ENCODE data around the gene RIMKLB.

The RIMKLB gene, protein sequence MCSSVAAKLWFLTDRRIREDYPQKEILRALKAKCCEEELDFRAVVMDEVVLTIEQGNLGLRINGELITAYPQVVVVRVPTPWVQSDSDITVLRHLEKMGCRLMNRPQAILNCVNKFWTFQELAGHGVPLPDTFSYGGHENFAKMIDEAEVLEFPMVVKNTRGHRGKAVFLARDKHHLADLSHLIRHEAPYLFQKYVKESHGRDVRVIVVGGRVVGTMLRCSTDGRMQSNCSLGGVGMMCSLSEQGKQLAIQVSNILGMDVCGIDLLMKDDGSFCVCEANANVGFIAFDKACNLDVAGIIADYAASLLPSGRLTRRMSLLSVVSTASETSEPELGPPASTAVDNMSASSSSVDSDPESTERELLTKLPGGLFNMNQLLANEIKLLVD

DNA sequence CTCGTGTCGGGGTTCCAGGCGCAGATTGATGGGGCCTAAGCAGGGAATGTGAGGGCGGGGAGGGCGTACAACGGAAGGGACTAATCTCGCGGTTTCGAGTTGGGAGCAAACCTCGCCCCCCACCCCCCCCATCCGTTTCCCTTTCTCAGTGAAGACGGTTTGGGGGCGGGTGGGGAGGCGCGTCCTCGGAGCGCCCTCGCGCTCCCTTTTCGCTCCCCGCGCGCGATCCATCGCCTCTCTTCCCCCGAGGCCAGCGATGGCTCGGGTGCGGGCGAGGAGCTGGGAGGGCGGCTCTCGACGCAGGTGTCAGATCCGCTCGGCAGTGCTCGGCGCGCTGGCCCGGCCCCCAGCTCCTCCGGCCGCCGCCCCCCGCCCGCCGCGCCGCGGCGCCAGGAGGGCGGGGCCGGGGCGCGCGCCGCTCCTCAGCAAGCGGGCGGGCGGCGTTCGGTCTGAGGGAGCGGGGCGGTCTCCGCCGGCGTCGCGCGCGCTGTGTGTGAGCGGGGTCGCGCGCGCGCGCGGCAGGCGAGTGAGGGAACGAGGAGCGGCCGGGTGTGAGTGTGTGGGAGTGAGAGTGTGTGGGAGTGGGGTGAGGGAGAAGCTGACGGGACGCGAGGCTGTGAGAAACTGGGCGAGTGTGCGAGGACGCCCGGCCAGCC lies at the start of gene RIMKLB:
RIMKLB (plus strand) TSS at position 516 of the 656 bp plus-strand sequence. CDS start 15,876 bp downstream, outside the sequence.
- peak; percentile 53 for DNase-seq

DNA sequence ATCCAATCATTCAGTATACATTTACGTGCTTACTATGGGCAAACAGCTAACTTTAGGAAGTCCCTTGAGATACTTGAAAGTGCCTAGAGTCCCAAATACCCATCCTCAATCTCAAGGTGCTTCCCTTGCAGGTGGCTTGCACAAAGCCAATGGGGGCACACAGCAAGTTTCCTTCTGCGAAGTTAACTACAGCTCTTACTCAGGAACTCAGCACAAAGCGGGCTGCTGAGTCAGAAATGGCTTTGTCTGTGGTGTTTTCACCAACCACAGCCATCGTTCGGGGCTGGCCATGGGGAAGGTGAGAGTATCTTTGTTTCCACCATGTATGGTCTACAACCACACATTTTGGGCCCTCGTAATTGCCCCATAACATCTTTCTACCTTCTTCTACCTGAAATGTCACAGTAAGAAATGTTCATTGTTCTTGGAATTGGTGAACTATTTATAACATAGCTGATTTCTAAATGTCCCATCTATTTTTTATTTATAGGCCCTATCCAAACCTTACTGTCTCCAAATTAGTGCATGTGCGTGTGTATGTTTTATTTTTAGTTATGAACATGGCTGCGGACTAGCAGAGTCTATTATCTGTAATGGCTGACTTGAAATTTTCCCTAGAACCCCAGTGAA lies 49.1 kb upstream of the RIMKLB start:
- DNase-seq, result peak; percentile 6

DNA sequence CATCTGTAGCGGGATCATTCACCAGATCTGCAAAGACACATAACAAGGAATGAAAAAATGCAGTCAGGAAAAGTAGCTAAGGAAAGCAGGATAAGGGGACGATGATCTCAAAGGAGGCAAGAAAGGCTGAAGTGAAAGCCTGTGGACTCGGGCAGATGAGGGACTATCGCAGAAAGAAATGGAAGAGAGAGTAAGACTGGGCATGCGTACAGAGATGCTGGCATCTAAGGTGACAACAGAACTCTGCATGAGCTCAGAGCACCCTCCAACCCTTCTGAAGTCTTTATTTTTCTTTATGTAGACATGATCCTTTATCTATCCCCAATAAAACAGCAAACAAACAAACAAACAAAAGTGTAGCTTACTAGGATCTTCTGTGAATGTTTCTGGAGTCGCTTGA lies 42.4 kb upstream of the RIMKLB start:
- no peak for DNase-seq

DNA sequence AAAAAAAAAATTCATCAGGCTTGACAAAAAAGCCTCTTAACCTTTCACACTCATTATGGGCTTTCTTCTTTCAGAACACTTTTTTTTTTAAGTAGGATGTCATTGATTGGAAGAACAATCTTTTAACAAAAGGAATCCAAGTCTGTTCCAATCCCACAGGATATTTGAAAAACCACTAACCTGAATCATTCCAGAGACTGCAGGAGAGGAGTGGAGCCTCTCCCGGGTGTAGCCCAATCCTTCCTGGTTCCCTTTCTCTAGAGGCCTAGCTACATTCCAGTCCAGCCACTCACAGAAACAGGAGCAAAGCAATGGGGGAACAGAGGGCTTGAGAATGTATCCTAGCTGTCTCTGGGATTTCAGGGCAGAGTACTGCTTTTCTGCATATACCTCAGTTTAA lies 39.4 kb upstream of the RIMKLB start:
- no peak for DNase-seq

DNA sequence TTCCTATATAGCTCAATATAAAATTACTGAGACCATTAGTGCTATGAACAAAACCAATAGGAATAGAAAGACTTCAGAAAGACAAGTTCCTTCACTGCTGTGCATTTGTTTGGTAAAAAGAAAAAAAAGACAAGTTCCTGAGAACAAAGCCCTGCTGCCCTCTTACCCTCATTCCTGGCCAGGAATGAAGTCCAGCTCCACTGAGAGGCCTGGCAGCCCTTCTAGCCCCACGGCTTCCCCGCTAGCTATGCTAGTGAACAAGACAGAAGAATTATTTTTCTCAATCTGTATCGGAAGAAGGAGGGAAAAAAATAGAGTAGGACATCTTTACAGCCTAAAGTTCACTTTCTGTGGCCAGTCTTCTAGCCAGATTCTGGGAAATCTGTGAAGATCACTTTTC lies 36.8 kb upstream of the RIMKLB start:
- DNase-seq, result no peak

DNA sequence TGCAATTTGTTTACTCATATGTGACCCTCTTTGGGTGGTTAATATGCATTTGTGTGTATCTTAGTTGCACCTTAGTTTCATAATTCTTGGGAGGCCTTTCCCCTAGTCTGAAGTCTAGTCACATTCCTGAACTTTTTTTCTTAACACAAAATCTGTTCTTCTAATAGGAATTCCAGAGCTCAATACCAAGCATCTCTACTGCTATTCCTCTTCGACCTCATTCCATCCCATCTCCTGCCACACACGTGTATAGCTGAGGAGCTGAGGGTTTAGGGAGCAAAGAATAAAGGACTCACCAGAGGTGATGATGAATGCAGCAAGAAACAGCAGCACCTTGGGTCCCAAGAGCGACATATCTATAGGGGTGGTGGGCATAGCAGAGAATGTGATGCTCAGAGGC lies 36.0 kb upstream of the RIMKLB start:
- no peak for DNase-seq

DNA sequence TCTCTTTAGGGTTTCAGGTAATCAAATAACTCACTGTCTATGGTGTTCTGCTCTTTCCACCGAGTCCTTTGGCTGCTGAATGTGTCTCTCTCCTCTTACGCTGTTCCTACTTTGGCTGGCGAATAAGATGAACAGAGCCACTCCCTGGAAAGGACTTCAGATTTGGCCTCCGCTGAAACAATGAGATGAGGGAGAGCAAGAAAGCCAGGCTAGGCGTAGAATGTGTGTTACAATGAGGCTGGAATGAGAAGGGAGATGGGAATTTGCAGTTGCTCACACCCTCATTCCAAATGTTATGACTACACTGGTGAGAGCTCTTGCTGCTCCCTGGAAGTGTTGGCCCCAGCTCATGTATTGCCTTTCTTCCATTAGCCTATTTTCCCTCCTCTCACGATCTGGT lies 35.2 kb upstream of the RIMKLB start, which contains the start of gene MFAP5:
MFAP5 (minus strand) TSS at position 234 of the 400 bp plus-strand sequence. CDS start 722 bp downstream, outside the sequence.
- no peak for DNase-seq

DNA sequence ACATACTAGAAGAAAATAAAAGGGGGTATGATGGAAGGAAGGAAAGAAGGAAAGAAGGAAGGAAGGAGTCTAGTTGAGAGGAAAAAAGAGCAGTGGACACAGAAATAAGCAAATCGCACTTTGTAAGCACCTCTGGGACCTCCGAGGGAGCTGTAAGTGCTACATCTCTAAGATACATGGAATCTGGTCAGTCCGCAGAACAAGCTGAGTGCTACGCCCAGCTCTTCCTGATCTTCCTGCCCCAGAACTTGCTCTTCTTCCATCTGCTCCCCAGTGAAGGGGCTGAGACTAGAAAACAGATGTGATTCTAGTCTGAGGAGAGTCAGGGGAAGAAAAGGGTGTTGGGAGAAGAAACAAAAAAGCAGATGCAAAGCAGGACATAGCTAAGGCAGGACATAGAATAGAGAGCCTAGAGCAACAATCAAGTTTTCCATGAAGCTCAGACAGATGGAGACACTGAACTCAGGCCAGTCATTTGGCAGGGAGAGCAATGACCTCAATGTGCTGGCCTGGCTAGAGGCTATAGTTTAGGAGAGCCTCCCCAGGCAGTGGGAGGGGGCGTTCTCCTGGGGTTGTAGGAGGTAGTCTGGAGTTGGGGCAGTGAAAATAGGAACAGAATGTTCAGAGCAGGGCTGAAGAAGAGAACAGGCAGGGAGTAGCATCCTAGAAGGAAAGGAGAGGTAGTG lies 33.4 kb upstream of the RIMKLB start:
- DNase-seq, result no peak

DNA sequence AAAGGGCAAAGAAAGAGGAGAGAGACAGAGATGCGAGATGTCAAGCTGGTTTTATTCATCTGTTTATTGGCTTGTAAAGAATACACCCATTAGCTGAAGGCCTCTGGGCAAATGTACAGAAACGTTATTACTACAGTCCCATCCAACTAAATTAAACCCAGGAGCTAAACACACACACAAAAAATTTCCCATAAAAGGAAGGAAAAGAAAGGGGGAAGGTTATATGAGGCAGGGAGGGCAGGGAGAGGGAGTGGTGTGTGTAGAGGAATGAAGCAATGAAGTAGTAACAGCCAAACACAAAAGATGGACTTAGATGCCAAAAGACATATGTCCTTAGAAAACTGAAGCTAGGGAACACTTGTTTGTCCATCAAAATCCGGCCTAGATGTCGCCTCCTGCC lies 32.0 kb upstream of the RIMKLB start:
- DNase-seq, result no peak

DNA sequence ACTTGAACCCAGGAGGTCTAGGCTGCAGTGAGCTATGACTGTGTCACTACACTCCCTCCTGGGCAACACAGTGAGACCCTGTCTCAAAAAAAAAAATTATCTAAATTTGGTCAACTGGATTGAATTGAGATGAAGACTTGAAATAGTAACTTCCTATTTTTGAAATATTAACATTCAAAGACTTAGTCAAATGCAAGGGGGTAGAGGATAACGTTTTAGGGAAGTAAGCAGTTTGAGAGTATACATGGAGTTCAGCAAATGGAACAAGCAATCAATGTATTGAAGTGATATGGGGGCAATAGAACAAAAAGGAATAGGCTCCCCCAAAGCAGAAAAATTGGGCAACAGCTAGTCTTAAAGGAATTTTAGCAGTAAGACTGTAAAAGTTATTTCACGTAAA lies 30.5 kb upstream of the RIMKLB start:
- DNase-seq, result peak; percentile 77

DNA sequence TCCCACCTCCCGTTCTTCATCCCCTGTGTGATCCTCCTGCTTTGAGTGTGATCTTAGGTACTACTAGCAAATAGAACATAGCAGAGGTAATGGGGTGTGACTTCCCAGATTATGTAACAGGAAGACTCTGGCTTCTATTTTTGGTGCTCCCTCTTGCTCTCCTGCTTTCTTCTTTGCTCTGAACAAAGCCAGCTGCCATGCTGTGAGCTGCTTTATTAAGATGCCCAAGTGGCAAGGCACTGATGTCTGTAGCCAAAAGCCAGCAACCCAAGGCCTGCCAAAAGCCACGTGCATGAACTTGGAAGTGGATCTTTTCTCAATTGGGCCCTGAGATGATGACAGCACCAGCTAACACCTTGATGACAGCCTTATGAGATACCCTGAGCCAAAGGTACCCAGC lies 29.4 kb upstream of the RIMKLB start:
- no peak for DNase-seq

DNA sequence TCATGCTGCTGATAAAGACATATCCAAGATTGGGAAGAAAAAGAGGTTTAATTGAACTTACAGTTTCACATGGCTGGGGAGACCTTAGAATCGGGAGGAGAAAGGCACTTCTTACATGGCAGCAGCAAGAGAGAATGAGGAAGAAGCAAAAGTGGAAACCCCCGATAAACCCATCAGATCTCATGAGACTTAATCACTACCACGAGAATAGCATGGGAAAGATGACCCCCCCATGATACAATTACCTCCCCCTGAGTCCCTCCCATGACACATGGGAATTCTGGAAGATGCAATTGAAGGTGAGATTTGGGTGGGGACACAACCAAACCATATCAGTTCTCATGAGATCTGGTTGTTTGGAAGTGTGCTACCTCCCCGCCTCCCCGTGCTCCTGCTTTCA lies 25.4 kb upstream of the RIMKLB start:
- no peak for DNase-seq

DNA sequence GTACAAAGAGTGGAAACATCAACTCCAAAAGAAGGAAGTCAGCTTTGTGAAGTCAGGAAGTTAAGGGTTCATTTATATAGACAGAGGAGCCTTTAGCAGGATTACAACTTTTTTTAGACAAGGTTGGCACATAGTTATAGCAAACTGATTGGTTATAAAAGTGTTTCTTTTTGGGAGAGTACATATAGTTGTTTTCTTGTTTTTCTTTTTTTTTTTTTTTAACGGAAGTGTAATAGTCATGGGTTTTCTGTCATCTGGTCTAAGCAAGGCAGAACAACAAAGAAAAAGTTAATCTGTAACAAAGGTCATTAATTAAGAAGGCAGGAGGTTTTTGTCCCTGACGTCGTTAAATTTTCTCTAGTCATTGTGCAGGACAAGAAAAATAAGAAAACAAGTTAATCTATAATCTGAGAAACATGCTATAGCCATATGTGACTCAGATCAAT lies 22.2 kb upstream of the RIMKLB start:
- peak; percentile 50 for DNase-seq

DNA sequence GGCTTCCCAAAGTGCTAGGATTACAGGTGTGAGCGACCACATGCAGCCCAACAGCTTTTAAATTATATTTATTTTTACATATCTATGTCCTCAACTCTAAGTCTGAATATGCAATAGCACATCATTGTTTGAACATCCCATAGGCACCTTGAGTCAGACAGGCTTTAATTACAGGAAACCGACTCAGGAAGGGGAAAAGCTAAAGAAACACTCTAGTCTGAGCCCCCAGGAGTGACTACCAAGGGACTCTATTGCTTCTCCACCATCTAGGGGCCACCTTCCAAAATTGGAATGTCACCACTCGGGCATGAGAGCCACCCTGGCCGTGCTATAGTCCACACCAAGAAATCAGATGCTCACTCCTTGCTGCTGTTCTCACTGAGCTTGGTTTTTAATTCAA lies 21.1 kb upstream of the RIMKLB start:
- DNase-seq, result no peak

DNA sequence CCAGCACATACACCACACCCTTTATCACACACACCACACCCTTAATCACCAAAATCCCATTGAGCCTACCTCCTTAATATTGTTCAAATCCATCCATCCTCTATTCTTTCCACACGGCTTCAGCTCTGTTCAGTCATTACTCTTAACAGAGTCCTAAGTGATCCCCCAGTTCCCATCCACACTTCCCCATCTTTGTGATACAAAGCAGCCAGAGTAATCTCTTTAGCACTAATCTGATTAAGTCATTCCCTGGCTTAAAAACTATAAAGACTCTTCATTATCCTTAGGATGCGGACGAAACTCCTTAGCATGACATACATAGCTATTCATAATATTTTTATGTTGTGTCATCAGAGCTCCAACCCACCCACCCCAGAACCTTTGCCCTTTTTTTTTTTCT lies 20.4 kb upstream of the RIMKLB start:
- DNase-seq, result no peak

DNA sequence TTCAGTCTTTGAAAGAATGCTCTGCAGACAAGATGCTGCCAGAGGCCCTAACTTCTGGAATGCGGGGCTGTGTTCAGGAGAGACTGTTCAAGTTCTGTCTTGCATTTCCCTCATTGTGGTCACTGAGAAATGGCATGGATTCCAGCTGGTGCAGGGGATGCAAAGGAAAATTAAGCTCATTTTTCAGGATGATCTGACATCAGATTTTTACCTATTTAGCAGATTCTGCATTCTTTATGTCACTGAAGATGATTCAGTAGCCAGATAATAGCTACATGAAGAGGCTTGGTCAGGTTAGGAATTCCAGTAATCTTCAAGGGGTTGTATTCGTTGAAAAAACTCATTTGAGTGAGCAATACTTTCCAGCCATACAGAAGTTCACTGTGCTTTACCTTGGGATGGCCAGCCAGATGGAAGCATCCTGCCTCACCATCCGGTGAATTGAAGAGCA lies 19.1 kb upstream of the RIMKLB start:
- no peak for DNase-seq

DNA sequence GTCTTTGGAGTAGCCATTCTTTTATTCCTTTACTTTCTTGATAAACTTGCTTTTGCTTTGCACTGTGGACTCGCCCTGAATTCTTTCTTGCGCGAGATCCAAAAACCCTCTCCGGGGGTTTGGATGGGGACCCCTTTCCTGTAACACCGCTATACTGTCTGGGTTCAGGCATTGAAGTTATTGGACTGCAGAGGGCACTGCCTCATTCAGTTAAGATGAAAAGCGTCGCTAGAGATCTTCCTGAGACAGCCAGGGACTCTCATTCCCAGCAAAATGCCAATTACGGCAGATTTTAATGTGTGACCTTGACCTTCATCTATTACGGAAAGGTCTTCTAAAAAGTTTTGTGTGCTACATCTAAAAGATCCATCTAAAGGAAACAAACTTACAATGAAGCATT lies 17.3 kb upstream of the RIMKLB start:
- DNase-seq, result no peak

DNA sequence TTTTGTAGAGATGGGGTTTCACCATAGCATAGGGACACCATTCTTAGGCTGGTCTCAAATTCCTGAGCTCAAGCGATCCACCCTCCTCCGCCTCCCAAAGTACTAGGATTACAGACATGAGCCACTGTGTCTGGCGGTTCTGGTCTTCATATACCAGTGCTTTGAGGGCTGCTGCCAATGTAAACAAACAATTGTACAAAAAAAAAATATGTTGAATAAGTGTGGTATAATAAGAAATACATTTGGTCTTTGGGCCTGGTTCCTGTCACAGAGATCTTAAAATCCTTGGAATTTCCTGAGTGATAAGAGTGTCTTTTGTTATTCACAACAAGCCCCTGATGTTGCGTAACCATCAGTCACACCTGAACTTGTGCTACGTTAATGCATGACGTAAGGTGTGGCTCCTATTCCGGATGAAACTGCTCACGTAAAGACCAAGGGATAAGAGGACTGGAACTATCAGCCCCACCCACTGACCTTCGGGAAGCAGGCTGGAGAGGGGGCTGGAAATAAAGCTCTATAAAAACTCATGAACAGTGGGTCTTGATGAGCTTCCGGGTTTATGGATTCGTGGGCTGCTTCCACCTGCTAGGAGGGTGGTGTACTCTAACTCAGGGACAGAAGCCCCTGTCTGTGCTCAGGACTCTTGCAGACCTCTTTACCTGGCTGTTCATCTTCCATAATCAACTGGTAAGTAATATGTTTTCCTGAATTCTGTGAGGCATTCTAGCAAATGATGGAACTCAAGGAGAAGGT lies 16.5 kb upstream of the RIMKLB start:
- DNase-seq, result no peak

DNA sequence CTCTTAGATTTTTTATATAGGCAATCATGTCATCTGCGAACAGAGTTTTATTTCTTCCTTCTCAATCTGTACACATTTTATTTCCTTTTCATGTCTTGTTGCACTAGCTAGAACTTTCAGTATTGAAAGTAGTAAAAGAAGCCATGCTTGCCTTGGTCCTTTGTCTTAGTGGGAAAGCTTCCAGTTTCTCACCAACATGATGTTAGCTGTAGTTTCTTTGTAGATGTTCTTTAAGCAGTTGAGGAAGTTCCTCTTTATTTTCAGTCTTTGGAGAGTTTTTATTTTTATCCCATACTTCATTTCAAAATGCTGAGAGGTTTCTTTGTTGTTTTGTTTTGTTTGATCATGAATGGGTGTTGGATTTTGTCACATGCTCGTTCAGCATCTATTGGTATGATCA lies 12.7 kb upstream of the RIMKLB start:
- DNase-seq, result peak; percentile 32

DNA sequence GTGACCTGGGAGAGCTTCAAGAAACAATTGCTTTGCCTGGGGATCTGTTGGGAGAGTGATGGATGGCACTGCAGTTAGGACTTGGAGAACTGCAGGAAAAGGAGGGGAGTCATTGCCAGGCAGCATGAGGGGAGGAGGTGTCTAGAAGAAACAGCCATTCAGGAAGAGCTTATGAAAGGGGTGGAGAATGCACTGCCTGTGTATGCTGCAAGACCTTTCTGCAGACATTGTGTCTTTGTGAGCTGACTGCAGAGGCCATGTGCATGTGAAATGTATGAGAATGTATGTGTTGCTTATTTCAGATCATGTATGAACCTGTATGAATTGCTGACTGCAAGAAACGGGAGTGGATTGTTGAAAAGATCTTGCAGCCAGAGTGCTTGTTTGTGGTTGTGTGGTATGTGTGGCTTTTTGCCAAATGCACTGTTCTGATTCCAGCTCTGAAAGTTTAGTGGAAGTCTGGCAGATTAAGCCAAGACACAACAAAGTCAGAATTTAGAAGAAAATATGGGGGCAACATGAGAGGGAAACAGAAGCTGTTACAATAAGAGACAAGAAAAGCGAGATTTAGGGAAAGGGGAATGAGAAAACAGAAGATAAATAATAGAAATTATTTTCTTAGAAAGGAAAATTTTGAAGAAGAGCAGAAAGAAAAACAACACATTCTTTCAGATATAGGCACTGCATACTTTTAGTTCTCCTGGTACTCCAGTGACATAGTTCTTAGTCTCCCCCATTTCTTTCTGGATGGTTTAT lies 9.8 kb upstream of the RIMKLB start:
- DNase-seq, result peak; percentile 49

DNA sequence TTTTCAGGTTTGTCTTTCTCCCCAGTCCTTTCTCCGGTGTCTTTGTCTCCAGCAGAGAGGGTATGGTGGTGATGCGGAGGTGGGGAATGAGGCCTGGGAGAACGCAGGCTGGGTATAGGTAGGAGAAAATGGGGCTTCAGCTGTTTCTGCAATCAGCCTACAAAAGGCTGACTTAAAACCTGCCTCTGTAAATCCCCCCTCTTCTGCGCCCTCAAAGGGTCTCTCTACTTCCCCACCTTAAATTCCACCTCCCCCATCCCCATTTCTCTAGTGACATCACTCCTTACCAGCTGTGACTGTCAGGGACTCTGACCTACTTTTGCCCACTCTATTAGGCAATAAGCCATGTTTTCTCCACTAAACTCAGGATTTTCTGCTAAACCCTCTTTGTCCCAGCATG lies 8.1 kb upstream of the RIMKLB start:
- no peak for DNase-seq

DNA sequence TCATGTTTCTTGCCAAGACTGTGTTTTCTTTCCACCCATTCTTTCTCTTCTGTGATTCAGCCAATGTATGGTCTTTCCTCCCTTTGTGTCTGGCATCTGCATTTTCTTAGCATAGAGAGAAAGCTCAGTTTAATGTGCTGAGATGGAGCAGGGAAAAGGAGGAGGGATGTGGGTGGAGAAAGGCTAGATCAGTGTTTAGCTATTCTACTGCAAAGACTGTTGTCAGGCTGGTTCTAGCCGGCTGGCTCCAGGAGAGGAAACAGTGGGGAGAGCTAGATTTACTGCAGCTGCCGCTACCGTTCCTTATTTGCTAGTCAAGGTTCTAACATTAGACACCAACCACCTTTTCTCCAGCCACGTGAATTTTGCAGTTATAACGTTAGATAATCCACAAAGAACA lies 5.2 kb upstream of the RIMKLB start:
- DNase-seq, result peak; percentile 27

Measured in MV-4-11 (cell line).